Measurements from ENCODE around the gene BTG2.
"Not testable (repeated sequence)": the region's sequence is repeated elsewhere in the genome, so short reads cannot be mapped to it uniquely, and the experiment has no call there.

Gene BTG2, protein sequence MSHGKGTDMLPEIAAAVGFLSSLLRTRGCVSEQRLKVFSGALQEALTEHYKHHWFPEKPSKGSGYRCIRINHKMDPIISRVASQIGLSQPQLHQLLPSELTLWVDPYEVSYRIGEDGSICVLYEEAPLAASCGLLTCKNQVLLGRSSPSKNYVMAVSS

DNA sequence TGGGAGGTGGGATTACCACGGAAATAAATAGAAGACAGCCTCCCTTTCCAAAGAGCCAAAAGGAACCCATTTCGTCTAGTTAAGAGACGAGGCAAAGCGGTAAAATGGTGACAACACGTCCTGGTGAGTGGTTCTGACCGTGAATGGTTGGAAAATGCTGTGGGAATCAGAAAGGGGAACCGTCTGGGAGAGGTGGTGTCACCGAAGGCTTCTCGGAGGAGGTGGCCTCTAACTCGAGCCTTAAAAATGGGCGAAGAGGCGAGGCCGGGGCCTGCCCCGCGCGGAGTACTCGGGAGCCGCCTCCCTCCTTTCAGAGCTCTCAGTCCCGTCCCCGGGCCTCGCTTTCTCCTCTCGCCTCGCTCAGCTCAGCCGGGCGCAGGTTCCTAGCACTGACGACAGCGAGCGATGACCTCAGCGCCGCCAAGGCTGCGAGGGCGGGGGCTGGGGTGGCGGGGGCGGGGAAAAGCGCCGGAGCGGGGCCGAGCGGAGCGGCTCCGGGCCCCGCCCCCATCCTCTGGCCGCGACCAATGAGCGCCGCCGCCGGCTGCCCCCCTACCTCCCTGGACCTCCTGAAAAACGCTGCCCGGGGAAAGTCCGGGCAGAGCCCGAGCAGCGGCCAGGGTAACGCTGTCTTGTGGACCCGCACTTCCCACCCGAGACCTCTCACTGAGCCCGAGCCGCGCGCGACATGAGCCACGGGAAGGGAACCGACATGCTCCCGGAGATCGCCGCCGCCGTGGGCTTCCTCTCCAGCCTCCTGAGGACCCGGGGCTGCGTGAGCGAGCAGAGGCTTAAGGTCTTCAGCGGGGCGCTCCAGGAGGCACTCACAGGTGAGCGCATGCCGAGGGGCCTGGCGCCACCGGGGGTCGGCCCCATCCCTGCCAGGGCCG, at the start of gene BTG2:
Gene BTG2 (plus strand): TSS at position 601 of the 890 bp plus-strand sequence. CDS start 88 bp downstream, at position 689.
- DNase-seq, result peak; percentile 93

DNA sequence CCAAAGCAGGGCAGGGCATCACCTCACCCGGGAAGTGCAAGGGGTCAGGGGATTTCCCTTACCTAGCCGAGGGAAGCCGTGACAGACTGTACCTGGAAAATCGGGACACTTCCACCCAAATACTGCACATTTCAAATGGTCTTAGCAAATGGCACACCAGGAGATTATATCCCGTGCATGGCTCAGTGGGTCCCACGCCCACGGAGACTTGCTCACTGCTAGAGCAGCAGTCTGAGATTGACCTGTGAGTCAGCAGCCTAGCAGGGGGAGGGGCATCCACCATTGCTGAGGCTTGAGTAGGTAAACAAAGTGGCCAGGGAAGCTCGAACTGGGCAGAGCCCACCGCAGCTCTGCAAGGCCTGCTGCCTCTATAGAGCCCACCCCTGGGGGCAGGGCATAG, 48.7 kb upstream of the BTG2 start:
- not testable (repeated sequence) for DNase-seq

DNA sequence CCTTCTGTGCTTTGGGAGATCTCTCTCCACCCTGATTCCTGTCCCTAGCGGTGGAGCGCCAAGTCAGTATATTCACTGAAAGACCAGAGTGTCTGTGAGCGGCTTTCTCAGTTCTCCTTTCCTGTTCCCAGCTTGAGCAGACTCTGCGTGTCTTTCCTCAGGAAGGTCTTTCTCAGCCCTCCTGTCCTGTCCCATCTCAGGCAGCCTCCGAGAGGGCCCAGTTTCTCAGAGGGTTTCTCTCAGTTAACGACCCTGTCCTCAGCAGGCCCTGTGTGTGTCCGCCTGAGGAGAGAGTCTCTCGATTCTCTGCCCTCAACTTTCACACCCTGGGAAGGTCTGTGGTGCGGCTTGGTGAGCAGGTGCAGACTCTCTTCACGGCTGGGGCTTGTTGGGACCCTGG, 41.8 kb upstream of the BTG2 start:
- no peak for DNase-seq

DNA sequence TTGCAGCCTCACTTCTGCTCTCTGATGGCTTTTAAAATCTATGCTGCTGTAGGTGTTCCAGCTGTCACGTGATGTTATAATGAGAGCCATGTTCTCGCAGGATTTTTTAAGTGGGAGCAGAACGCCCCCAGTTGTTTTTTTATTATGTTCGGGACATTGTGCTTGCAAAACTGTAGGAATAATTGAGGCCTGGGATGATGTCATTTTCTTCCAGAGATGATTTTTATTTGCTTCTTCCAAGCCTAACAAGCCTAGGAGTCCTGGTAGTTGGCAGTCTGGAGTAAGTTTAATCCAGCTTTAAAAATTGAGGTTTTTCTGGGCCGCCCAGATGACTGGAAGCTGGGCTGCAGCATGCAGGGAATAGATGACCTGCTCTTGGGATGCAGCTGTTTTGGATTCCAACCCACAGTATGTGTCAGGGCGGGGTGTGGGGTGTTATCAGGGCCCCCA, 41.2 kb upstream of the BTG2 start:
- DNase-seq, result no peak

DNA sequence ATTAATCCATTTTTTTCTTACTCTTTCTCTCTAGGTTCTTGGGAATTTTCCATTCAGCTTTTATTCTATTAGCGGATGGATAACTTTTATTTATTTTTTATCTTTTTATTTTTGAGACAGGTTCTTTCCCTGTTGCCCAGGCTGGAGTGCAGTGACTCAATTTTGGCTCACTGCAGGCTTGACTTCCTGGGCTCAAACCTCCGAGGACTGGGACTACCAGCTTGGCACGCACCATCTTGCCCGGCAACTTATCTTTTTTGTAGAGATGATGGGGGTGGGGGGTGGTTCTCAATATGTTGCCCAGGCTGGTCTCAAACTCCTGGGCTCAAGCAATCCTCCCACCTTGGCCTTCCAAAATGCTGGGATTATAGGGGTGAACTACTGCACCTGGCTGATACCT, 39.8 kb upstream of the BTG2 start:
- DNase-seq, result no peak

DNA sequence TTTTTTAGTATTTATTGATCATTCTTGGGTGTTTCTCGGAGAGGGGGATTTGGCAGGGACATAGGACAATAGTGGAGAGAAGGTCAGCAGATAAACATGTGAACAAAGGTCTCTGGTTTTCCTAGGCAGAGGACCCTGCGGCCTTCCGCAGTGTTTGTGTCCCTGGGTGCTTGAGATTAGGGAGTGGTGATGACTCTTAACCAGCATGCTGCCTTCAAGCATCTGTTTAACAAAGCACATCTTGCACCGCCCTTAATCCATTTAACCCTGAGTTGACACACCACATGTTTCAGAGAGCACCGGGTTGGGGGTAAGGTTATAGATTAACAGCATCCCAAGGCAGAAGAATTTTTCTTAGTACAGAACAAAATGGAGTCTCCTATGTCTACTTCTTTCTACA, 39.2 kb upstream of the BTG2 start:
- DNase-seq, result not testable (repeated sequence)

DNA sequence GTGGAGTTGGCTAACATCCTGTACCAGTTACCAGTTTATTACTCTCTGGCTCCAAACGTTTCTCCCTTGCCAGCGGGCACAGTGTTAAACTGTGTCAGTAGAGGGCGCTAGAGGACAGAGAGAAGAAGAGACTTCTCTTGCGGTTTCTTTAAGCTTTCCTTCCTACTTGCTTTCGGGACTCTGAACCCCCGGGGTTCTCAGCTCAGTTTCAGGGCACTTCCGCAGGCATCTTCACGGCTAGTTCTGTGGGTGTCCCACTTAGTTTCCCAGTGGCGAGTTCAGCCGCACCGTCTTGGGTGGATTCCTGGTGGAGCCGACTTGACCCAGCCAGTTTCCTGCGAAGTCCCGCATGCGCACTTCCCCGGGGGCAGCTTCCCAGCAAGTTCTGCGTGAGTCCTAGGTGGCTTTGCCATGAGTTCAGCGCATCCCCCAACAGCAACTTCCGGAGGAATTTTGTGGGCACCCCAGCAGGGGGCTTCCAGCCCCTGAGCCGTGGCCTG, 37.9 kb upstream of the BTG2 start:
- DNase-seq, result peak; percentile 78

DNA sequence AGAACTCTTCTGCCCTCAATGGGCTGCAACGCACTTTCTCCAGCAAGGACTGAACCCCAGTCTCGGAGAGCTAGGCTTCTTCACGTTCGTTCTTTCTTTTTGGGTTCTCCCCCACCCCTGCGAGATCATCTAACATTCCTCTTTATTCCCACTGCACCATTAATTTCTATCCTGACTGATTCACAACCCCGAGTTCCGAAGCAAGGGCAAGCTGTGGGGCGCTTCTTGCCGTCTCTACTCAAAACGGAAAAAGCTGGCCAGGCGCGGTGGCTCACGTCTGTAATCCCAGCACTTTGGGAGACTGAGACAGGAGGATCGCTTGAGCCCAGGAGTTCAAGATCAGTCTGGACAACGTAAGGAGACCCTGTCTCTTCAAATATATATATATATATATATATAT, 37.4 kb upstream of the BTG2 start:
- DNase-seq, result no peak

DNA sequence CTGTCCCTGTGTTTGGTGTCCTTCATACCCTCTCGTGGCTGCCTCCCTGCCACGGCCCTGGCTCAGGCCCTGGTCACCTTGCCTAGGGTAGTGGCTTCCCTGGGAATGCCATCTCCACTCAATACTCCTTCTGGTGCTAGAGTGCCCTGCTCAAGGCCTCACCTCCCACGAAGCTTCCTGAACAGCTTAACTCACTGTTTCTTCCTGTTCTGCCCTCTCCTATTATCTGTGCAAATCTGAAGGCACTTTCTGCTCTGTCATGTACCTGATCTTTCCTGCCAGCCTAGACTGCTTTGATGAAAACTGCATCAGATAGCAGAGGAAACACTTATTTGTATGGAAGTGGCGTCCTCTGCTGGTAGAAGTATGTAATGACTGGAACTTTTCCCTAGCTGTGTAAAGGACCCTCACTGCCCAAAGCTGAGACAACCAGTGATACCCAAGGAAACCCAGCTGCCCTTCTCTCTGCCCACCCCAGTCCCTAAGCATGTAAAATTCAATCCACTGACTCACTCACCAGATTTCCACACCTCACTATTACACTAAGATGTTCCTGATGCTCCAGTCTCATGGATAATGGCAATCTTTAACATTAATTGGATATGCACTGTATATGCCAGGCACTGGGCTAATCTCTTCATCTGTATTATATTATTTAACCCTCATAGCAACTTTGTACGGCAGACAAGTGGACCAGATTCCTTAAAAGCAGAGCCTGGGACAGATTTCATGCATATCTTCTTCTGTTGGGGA, 36.2 kb upstream of the BTG2 start:
- DNase-seq, result no peak

DNA sequence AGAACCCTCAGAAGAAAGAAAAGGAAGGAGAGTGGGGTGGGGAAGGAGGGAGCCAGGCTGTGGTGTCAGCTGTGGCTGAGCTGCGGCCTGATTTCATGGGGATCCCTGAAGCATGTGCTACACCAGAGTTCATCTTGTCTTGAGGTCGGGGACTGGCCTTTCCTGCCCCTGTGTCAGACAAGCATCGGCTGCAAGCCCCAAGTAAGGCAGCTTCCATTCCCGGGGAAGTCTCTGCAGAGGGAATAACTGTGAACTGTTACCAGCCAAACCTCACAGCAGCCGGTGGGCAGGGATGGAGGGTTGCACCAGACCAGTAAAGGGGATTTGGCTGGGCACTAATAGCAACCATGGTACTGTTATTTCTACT, 35.7 kb upstream of the BTG2 start:
- no peak for DNase-seq

DNA sequence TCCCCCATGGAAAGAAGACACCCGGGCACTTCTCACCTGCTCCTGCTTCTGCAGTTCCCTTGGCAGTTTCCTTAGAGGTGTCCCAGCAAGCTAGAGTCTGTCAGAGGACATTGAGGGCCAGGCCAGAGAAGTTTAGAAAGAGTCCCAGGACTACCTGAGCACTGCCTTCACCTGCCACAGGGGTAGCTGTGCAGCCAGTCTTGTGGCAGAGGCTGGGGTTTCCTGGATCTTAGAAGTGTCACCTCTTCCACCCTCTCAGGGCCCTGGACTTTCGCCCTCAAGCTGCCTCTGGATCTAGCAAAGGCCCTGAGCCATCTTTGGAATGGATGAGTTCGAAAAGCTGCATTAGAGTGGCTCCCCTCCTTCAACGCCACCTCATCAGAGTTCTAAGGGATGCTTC, 34.9 kb upstream of the BTG2 start:
- no peak for DNase-seq

DNA sequence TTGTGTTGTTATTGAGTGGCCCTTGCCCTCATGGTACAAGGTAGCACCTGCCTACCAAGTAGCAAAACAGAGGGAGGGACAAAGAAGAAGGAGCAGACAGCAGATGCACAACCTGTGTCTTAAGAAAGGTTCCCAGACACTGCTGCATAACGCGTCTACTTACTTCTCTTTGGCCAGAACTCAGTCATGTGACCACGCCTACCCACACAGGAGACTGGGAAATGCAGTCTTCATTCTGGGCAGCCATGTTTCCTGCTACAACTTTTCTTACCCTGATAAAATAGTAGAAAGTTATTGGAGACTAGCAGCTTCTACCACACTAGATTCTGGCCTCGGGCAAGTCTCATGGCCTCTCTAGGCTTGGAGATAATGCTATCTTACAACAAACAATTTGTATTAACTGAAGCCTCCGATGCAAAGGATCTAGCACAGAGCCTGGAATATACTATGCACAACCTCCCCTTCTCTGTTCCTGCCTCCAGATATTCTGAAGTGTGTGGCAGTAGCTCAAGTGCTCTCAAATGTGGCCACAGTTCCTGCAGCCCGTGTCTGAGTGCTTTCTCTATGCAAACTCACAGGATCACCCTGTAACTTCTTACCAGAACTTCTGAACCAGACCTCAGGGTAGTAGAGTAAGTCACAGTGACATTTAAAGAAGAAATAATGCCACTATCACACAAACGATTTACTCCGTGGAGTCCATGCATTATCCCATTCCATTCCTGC, 34.1 kb upstream of the BTG2 start:
- DNase-seq, result peak; percentile 64

DNA sequence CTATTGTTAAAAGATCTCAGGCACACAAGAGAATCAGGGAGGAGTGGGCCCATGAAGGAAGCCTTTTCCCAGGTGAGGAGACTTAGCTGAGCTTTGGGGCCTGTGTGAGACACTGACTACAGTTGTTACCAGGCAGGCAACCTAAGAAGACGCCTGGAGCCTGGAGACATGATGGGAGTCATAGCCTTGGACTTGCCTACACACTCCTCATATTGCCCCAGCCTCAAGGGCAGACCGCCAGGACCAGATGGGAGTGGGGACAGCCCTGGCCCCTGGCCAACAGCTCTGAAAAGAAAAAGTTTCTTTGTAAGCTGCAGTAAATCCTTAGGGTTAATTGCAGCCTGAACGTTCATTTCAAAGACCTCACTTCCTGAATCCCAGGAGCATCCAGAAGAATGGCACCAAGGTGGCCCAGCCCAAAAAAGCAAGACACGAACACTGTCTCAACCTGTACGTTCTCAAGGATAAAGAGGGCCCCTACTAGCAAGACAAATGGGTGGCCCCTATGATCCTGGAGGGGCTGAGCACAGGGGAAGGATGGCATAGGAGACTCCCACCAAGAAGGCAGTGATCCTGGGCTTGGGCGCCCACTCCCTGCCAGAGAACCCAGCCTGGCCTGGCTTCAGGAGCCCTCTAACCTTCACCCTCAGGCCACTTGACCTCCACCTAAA, 33.2 kb upstream of the BTG2 start:
- DNase-seq, result no peak

DNA sequence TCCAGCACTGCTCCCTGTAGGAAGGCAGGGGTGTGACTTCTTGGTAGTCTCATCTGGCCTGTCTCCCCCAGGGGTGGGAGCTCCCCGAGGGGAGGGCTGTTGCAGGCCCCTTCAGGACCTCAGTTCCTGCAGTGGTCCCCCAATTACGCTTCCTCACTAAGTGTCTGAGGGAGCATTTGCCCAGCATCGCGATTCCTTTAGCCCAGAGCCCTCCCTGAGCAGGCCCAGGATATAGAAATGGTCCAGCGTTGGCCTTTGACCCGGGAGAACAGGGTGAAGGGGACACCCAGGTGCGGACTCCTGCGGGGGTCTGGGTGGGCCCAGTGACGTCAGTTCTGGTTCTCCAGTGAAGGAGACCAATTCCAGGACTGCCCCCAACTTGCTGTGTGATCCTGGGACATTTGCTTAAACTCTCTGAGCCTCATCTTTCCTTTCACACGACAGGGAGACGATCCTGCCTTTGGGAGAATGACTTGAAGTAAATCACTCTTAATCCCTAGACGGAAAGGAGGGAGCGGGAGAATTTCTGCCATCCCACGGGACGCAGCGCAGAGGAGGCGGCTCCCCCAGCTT, 32.6 kb upstream of the BTG2 start:
- no peak for DNase-seq

DNA sequence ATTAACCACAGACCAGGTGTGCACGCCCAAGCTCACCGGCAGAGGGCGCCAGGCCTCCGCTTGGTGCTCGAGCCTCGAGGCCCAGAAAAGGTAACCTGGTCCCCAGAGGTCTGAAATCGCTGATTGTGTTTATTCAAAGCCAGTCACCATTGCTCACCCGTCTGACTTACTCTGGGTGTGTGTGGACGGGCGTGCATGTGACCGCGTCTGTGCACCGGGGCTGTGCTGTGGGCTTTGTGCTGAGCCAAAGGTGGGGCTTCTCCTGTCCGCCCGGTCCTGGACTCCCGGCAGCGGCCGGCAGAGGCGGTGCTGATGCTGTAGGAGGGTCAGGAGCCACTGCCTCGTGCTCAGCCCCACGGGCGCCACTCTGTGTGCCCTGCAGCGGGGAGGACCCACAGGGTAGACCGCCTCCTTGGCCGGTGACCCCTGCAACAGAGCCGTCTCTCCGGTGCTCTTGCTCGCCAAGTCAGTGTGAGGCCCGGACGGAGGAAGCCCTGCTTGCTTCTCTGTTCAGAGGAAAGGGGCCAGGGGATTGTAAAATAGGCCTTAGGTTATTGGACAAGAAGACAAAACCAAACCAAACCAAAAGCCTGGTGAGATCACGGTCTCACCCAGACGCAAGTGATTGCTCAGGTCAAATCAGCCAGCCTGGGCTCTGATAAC, 32.0 kb upstream of the BTG2 start:
- peak; percentile 94 for DNase-seq

DNA sequence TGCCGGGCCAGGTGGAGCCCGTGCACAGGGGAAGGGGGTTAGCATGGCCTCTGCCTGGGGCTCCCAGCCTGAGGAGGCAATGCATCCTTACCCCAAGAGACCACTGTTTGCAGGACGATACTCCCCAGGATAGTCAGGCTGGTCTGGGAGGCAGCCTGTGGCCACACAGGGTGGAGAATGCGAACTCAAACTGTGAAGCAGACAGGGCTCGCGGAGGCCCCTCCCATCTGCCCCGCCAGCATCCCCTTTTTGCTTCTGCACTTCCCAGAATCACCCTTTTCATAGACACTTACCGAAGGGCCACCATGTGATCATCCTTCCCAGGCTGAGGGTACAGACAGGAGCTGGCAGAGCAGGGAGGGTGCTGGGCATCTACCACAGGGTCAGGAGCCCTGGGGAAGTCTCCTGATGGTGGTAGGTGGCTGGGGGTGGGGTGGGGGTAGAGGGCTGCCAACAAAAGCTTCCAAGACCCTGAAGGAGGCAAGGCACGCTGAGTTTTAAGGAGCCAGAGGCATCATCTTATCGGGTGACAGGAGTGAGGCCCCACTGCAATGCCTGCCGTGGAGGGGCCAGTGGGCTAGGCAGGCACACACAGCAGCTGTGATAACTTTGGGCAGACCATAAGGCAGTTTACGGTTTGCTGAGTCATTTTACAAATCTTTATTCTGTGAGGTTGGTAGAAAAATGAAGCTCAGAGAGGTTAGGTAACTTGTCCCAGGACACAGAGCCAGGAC, 31.3 kb upstream of the BTG2 start:
- DNase-seq, result no peak

DNA sequence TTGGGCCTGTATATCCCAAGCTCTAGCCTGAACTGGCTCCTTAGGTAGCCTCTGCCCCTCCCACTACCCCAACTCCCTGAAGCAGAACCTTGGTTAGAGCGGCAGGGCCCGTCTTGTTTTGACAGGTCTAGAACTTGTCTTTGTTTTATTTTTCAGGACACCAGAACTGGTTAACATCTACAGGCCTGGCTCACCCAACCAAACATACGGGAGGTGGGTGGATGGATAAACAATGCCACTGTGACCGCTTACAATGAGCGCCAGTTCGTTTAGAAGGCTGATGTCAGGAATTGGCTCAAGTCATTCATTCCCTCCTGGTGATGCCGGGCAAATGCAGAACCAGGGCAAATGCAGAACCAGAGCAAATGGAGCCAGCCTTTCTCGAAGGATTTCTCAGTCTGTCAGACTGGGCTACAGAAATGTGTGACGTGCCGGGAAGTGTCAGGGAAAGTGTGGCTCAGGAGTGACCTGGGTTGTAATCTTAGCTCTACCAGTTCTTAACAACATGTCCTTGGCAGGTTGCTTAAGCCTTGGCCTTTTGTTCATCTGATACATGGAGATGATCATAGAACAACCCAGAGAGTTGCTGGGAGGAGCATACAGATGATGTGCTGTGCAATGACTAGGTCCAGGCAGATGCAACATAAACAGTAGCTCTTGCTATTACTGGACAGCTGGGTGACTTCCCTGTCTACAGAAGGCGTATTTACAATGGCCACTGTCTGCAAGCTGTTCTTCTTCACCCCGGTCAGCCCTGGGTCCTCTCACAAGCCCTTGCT, 30.5 kb upstream of the BTG2 start:
- DNase-seq, result no peak

DNA sequence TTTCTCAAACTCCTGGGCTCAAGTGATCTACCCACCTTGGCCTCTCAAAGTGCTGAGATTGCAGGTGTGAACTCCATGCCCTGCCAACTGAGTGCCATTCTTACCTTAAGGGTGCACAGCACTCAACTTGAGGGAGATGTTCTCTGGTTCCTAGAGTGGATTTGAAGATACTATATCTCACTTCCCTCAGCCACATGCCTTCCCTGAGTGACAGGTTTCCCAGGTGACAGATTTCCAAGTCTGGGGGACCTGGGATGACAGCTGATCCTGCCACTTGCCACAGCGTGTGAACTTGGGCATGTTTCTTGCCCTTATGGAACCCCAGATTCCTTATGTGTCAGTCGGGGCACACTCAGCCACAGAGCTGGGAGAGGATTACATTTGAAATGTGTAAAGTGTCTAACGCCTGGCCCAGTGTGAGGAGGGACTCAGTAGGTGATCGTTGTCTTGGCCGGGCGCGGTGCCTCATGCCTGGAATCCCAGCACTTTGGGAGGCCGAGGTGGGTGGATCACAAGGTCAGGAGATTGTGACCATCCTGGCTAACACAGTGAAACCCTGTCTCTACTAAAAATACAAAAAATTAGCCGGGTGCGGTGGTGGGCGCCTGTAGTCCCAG, 29.6 kb upstream of the BTG2 start:
- DNase-seq, result no peak

DNA sequence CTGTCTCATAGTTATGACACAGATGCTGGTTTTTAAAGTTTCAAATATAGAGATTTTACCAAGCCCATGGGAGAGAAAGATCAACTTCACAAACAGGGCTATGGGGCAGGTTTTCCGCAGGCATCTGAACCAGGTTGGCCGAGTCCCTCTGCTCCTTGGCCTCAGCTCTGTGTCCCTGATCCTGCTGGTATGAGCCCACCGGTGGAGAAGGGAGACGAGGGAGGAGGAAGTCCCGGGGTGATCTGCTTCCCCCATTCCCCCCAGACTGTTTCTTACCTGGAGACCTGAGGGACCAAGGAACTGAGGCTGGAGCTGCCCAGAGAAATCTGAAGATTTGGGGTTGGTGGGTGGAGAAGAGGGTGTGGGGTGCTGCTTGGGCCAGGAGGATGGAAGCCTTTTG, 28.9 kb upstream of the BTG2 start:
- DNase-seq, result no peak

Measured in activated CD8-positive, alpha-beta memory T cell treated with anti-CD3 and anti-CD28 coated beads, Interleukin-2, amount 50 U/mL, for 4 hours (primary cell).